ENCODE measurements around the gene VPS13D. TPM values are rescaled to one million over a fixed set of nuclear protein-coding genes. Genes with fewer than 3 reads are reported as not detected.
"Not testable (repeated sequence)": the region's sequence is repeated elsewhere in the genome, so short reads cannot be mapped to it uniquely, and the experiment has no call there.

The VPS13D gene
- total RNA-seq, 4 donors from 2014 or later, result 33.2 to 115 (median 56.5) TPM

DNA sequence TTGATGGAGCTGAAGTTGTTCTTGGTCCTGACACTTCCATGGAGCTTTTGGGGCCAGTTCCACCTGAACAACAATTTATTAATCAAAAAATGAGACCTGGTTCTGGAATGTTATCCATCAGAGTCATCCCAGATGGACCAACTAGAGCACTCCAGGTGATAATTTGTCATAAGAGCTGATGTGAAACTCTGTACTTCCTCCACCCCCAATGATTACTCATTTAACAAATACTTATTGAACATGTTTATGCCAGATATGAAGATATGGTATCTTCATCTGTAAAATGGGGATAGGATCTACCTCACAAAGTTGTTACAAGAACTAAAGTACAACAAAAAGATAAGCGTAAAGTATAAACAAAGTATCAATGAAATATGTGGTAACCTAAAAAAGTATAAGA lies 153.2 kb downstream of the VPS13D start:
- H3K4me3 ChIP-seq, result no peak overlapping the region
- H3K36me3 ChIP-seq, result no peaks in the 10 kb centered on the region
- TF ChIP-seq POLR2A (IDR thresholded peaks at IDR 0.05), result no peak
- TF ChIP-seq, protein P1, sequence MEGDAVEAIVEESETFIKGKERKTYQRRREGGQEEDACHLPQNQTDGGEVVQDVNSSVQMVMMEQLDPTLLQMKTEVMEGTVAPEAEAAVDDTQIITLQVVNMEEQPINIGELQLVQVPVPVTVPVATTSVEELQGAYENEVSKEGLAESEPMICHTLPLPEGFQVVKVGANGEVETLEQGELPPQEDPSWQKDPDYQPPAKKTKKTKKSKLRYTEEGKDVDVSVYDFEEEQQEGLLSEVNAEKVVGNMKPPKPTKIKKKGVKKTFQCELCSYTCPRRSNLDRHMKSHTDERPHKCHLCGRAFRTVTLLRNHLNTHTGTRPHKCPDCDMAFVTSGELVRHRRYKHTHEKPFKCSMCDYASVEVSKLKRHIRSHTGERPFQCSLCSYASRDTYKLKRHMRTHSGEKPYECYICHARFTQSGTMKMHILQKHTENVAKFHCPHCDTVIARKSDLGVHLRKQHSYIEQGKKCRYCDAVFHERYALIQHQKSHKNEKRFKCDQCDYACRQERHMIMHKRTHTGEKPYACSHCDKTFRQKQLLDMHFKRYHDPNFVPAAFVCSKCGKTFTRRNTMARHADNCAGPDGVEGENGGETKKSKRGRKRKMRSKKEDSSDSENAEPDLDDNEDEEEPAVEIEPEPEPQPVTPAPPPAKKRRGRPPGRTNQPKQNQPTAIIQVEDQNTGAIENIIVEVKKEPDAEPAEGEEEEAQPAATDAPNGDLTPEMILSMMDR (IDR thresholded peaks at IDR 0.05), result no peak
- H3K27me3 ChIP-seq, result no peaks in the 10 kb centered on the region
- no peak for DNase-seq
- H3K9me3 ChIP-seq, result no peaks in the 10 kb centered on the region
- intact Hi-C loops (cut with DNase I; ENCODE audit: low total_unique reads), result no loop called here
- no peak overlapping the region for H3K27ac ChIP-seq
- H3K4me1 ChIP-seq, result no peaks in the 10 kb centered on the region

DNA sequence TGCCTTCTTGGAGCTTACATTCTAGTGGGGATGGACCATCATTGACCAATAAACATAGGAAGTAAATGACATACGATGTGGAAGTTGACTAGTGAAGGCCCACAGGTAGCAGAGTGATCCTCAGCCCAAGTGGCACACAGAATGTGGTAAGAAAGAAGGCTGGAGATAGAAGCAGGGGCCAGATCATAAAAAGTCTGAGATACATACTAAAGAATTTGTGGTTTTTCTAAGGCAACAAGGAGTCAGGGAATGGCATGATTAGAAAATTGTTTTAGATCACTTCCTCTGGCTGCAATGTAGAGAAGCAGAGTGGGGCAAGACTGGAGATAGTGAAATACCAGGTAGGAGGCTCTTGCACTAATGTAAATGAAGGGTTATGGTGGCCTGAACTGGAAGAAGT lies 154.0 kb downstream of the VPS13D start:
- intact Hi-C loops (cut with DNase I; ENCODE audit: low total_unique reads), result no loop called here
- TF ChIP-seq POLR2A (IDR thresholded peaks at IDR 0.05), result no peak
- no peak for DNase-seq

DNA sequence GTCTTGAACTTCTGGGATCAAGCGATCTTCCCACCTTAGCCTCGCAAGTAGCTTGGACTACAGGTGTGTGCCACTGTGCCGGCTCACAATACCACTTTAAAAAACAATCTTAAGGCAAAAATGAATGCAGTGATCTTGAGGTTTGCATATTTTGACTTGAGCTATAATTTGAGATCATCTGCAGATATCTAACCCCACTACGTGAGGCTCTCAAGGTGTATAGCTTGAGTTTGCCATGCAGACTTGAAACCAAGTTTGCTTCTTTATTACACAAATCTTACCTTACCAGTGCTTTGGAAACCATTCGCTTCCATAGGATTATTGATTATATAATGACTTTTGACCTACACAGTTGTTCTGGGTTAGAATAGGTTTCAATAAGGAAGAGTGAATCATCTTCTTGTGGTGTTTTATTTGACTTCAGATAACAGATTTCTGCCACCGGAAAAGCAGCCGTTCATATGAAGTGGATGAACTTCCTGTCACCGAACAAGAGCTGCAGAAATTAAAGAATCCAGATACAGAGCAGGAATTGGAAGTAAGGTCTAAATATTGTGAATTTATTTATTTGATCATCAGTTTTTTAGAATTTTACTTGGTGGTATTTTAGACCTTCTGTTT lies 155.1 kb downstream of the VPS13D start:
- H3K4me3 ChIP-seq, result no peak overlapping the region
- no peaks in the 10 kb centered on the region for H3K27me3 ChIP-seq
- TF ChIP-seq POLR2A (IDR thresholded peaks at IDR 0.05), result no peak
- TF ChIP-seq, protein P1 (IDR thresholded peaks at IDR 0.05), result no peak
- no peaks in the 10 kb centered on the region for H3K9me3 ChIP-seq
- H3K27ac ChIP-seq, result no peak overlapping the region
- intact Hi-C loops (cut with DNase I; ENCODE audit: low total_unique reads), result loop anchor here (5.0 kb wide), 1 partner anchor 398 kb away; no protein-coding TSS in a partner anchor
- no peak for DNase-seq
- no peaks in the 10 kb centered on the region for H3K36me3 ChIP-seq
- no peaks in the 10 kb centered on the region for H3K4me1 ChIP-seq

More for the DNA sequence above, 154.0 kb downstream of the VPS13D start:
- Histone ChIP-seq H3K27ac (no peak overlapping the region), H3K4me3 (no peak overlapping the region), H3K36me3 (no peaks in the 10 kb centered on the region), H3K4me1 (no peaks in the 10 kb centered on the region), H3K9me3 (no peaks in the 10 kb centered on the region), H3K27me3 (no peaks in the 10 kb centered on the region)

DNA sequence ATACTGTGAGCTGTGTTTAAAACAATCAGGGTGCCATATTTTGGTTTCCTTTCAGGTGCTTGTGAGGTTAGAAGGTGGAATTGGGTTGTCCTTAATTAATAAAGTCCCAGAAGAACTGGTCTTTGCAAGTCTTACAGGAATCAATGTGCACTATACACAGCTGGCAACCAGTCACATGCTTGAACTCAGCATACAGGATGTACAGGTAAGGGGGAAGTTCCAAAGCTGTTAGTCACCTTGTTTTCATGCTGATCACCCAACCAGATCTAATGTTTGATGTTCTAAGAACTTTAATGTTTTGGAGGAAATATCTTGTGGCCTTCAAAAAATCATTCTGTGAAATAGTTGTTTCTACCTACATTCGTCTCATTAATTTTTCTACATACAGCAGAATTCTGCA lies 156.3 kb downstream of the VPS13D start:
- DNase-seq, result no peak
- H3K4me3 ChIP-seq, result no peak overlapping the region

DNA sequence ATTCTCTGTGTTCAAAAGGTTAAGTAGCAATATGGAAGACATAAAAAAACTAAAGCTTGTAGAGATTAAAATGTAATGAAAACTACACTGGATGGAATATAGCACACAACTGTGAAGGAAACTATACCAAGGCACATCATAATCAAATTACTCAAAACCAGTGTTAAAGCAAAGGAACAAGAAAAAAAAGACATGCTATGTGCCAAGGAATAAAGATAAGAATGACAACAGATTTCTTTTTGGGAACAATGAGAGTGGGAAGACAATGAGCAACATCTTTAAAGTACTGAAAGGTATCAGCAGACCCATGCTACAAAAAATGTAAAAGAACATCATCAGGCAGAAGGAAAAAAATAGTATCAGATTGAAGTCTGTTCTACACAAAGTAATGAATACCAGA lies 157.8 kb downstream of the VPS13D start:
- Histone ChIP-seq H3K27ac (no peak overlapping the region), H3K27me3 (no peaks in the 10 kb centered on the region), H3K9me3 (no peaks in the 10 kb centered on the region), H3K4me1 (no peaks in the 10 kb centered on the region), H3K4me3 (no peak overlapping the region), H3K36me3 (no peaks in the 10 kb centered on the region)
- TF ChIP-seq, protein P1 (IDR thresholded peaks at IDR 0.05), result no peak
- TF ChIP-seq POLR2A (IDR thresholded peaks at IDR 0.05), result no peak
- DNase-seq, result no peak
- intact Hi-C loops (cut with DNase I; ENCODE audit: low total_unique reads), result loop anchor here (5.0 kb wide), 1 partner anchor 400 kb away; no protein-coding TSS in a partner anchor

More for the DNA sequence above, 156.3 kb downstream of the VPS13D start:
- intact Hi-C loops (cut with DNase I; ENCODE audit: low total_unique reads), result loop anchor here (5.0 kb wide), 1 partner anchor 399 kb away; no protein-coding TSS in a partner anchor
- TF ChIP-seq, protein P1 (IDR thresholded peaks at IDR 0.05), result no peak
- TF ChIP-seq POLR2A (IDR thresholded peaks at IDR 0.05), result no peak
- H3K4me1 ChIP-seq, result no peaks in the 10 kb centered on the region
- no peaks in the 10 kb centered on the region for H3K27me3 ChIP-seq
- H3K9me3 ChIP-seq, result no peaks in the 10 kb centered on the region
- no peaks in the 10 kb centered on the region for H3K36me3 ChIP-seq
- no peak overlapping the region for H3K27ac ChIP-seq

DNA sequence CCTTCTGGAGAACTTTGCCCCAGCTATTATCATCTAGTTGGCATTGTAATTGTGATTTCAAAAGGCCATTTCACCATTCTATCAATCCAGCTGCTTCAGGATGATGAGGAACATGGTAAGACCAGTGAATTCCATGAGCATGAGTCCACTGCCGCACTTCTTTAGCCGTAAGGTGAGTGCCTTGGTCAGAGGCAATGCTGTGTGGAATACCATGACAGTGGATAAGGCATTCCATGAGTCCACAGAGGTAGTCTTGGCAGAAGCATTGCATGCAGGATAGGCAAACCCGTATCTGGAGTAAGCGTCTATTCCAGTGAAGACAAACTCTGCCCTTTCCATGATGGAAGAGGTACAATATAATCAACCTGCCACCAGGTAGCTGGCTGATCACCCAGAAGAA lies 160.5 kb downstream of the VPS13D start:
- H3K9me3 ChIP-seq; DNase-seq; H3K4me3 ChIP-seq; H3K27ac ChIP-seq; intact Hi-C loops (cut with DNase I; ENCODE audit: low total_unique reads); H3K36me3 ChIP-seq; H3K27me3 ChIP-seq; H3K4me1 ChIP-seq: not testable (repeated sequence)

All from uterus (tissue), 4 donors.